ENCODE measurements around the gene UTP11.

GRCh38 chr1:38068220-38068979, 55.9 kb downstream of the UTP11 start:
- no peak for TF ChIP-seq POLR2A (IDR thresholded peaks at IDR 0.05; ENCODE audit: low read depth, low read length)
- no peak for TF ChIP-seq POLR2AphosphoS5 (IDR thresholded peaks at IDR 0.05; ENCODE audit: low read depth, low read length)

Data from GM12892 (cell line).